ENCODE results near the gene ADSL.
"Not testable (repeated sequence)": the region's sequence is repeated elsewhere in the genome, so short reads cannot be mapped to it uniquely, and the experiment has no call there.

The ADSL gene

DNA sequence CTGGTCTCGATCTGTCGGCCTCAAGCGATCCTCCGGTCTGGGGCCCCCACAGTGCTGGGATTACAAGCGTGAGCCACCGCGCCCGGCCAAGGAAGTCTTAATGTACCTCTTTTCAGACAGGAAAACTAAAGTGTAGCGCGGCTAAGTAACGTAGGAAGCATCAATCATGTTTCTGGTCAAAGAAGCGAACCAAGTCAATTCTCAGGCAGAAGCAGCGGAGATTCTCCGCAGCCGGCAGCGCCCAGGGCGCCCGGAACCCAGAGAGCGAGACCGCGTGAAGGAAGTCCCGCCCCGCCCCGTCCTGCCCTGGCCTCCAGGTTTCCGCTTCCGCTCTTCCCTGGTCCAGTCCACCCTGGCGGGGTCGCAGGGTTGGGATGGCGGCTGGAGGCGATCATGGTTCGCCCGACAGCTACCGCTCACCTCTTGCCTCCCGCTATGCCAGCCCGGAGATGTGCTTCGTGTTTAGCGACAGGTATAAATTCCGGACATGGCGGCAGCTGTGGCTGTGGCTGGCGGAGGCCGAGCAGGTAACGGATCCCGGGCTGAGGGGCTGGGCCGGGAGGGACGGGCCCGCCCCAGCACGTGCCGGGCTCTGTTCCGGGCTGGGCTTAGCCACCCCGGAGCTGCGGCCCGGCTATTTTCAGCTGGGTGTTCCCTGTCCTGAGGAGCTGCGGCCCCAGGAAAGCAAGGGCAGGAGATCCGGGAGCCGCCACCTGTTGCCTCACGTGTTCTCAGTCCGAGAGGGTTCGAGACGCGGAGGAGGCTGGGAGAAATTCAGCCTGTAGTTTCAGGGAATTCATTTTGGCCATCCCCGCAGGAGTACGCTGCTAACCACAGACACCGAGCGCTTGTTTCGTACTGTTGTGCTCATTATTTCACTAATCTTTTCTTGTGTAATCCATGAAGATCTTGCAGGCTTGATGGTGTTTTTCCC is at the start of gene ADSL:
ADSL (plus strand) TSS at position 316 of the 934 bp plus-strand sequence; CDS start at position 375, 59 bp downstream.
- peak; percentile 86 for DNase-seq

DNA sequence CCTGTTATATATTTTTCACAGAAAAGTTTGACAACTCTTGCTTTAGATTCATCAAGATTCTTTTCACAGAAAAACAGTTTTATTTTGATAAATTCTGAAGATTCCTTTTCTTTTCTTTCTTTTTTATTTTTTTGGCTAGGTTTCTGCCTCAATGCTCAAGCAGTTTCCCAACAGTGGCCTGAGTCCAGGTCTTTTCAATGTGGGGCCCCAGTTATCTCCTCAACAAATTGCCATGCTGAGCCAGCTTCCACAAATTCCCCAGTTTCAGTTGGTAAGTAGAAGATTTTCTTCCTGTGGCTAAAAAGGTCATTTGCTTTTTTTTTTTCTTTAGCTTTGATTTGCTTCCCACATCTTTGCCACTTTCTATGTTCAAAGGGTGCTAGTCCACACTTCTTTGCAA is 46.0 kb upstream of the ADSL start:
- no peak for DNase-seq

DNA sequence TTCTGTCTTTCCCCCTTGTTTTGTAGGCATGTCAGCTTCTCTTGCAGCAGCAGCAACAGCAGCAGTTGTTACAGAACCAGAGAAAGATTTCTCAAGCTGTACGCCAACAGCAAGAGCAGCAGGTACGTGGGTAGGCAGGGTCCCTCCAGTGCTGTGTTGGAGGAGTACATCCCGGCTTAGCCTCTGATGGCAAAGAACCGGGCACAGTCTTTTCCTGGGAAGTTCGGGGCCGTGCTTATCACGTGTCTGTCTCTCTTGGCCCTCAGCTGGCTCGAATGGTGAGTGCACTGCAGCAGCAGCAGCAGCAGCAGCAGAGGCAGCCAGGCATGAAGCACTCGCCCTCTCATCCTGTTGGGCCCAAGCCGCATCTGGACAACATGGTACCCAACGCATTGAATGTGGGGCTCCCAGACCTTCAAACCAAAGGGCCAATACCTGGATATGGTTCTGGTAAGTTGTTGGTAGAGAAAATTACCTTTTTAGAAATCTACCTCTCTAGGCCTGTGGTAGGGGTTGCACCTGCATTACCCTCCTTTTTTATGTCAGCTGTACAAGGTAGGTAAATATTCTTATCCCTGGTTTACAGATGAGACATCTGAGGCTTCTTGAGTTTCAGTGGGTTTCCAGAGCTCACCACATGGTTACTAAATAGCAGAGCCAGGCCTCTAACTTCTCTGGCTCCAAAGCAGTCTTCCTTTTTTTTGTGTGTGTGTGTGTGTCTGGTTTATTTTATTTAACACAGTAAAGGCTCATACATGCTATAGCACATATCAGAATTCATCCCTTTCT is 45.2 kb upstream of the ADSL start:
- DNase-seq, result no peak

DNA sequence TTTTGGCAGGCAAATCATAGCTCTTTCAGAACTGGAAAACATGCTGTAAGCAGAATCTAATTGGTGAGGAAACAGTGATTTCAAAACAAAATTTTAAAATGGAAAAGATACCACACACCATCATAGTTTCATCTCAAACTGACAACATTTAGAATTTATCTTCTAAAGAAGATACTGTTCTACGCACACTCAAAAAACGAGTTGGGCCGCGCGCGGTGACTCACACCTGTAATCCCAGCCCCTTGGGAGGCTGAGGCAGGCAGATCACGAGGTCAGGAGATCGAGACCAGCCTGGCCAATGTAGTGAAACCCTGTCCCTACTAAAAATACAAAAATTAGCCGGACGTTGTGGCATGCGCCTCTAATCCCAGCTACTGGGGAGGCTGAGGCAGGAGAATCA is 44.2 kb upstream of the ADSL start:
- DNase-seq, result peak; percentile 33

DNA sequence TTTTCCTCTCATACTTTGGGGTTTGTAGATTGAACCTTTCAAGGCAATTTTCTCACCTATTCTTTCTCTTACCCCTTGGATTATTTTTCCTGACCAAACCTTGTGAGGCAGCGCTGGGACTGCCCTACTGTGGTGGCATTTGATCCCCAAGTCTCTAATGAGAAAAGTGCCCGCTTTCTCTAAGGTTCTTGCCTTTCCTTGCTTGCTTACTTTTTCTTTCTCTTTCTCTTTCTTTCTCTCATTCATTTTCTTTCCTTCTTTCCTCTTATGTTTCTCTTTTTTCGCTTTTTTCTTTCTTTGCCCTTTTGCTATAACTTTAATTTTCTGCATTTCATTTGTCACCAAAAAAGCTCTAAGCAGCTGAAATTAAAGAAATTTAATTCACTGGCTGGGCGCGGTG is 40.7 kb upstream of the ADSL start:
- no peak for DNase-seq

DNA sequence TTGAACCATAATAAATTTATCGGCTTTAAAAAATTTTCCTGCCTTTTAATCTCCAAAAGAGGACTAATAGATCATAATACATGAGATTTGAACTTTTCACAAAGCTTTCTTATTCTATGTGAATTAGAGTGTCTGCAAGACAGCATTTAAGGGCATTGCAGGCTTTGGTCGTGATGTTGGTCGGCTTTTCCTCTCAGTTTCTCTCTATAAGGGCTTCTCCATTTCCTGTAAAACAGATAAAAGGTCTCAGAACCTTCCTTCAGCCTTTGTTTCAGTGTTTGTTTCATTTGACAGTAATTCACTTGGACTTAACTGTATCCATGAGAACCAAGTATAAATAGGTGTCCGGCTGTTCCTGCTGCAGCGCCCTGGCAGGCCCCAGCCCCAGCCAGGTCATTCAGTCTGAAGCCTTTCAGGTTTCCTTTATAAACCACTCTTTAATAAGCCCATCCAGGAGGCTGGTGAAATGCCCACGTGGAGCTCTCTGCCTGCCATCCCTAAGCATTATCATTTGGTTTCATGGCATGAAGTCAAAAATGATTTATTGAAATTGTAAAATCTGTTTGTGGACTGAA is 37.2 kb upstream of the ADSL start:
- no peak for DNase-seq

DNA sequence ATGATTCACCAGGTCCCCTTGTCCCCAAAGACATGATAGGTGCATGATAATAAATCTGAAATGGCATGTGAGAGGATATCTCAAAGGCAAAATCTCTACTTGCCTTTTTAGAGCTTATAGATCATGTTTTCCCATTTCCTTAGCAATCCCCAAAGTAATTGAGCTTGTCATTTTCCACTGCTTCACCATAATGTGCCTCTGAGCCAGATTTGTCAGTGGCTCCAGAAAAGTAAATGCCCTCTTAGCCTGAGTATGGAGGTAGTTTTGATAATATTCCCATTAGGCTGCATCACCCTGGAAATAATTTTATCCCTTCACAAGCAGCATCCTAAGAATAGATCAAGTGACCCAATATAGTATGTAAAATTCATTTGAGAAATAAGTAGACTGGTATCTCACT is 36.7 kb upstream of the ADSL start:
- DNase-seq, result no peak

DNA sequence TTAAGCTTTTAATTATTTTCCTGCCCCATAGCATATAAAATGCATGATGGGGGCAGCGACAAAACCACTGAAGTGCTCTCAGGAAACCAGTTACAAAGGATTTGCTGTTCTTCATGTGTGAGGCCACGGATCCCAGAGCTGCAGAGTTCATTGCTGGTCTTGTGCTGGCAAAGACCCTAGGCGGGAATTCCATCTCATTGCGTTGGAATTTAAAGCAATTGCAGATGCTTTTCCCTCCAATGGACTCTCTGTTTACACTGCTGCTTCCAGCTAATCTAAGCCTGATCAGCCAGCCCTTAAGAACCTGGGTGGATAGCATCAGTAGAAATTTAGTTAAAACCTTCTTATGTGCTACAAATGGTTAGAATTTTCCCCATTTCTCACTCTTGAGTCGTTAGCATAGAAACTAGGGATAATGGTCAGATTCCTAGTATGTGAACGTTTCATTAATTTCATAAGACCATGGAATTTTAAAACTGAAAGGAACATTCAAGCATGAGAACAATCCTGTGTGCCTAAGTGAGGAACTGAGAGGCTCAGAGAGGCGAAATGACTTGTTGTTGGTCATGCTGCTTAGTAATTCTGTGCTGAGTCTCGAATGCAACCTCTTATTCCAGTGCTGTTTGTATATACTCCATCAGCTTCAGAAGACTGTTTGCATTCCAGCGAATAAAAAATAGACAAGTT is 36.1 kb upstream of the ADSL start:
- no peak for DNase-seq

DNA sequence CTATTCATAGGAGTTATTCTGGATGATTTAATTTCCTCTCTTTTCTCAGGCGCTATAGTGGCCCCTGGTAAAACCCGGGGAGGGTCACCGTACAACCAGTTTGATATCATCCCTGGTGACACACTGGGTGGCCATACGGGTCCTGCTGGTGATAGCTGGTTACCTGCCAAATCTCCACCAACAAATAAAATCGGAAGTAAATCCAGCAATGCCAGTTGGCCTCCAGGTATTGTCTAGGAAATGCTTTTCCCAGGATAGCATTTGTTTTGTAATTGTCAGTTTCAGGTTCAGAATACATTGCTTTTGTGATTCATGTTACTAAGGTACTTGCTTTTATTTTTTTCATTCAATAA is 35.6 kb upstream of the ADSL start:
- DNase-seq, result no peak

DNA sequence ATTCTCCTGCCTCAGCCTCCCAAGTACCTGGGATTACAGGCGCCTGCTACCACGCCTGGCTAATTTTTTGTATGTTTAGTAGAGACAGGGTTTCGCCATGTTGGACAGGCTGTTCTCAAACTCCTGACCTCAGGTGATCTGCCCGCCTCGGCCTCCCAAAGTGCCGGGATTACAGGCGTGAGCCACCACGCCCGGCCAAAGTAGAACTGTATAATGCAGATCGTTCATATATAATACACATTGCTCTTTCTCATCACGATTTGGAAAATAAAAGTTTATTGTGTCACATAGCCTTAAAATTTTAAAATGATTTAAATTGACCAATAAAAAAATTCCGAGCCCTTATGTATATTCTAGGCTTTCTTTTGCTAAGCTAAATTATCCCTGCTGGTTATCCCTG is 34.7 kb upstream of the ADSL start:
- DNase-seq, result not testable (repeated sequence)

DNA sequence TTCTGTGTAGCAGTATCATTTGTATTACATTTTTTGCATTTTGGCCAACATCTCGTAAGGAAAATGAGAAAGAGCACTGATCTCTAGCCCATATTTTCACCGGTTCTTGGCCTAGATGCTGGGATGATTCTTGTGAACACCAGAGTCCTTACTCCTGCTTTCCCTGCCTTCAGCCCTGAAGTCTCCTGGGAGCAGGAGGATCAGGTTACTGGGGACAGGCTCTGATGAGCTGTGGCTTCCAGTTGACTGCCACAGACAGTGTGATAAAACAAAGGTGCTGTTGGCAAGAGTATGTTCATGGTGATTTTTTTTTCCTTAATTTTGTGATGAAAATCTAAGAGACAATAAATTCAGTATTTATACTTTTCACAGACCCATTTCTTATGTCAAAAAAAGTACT is 34.2 kb upstream of the ADSL start:
- no peak for DNase-seq

DNA sequence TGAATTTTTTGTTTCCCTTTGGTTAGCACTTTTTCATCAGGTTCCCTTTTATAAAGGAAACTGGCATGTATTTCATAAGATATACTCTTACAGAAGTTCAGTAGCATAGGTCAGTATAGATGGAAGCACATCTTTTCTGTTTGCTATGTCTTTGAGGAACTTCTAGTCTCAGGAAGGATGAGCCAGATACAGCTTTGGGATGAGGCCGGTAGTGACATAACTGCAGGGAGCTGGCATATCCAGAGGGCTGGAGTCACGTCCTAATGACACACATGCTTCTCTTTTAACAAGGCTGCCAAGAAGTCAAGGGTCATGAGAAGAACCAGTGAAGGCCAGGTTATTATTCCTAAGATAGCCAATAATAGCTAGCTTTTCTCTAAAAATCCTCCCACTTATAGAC is 33.3 kb upstream of the ADSL start:
- DNase-seq, result no peak

DNA sequence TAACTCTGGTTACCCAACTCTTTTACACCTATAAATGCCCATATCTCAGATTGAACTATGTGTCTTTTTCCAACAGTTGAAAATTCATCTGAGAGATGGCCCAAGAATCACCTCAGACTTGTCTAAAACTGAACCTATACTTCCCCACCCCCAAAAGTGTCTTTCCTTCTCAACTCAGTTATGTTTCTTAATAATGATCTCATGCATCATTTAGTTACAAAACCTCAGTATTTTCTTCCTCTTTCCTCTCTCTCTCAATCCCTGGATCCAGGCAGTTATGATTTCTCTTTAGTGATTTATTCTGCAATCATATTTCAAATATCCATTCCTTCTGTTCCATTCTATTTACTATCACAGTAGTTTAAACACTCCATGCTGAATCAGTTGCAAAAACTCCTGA is 32.3 kb upstream of the ADSL start:
- no peak for DNase-seq

DNA sequence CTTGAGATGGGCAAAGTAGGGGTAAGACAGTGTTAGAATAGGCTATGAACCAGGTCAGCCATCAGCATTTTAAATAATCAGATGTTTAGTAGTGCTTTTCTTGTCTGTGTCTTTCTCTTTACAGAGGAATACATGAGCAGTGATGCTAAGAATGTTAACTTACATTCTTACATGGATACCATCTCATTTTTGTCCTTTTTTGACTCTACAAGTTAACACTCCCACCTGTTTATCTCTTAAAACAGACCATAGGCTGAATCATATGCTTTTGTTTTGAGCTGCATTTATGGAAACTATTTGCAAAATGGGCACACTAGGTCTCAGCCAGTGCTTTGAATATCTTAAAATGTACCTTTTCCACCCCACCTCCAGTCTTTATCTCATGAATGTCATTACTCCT is 25.6 kb upstream of the ADSL start:
- no peak for DNase-seq

DNA sequence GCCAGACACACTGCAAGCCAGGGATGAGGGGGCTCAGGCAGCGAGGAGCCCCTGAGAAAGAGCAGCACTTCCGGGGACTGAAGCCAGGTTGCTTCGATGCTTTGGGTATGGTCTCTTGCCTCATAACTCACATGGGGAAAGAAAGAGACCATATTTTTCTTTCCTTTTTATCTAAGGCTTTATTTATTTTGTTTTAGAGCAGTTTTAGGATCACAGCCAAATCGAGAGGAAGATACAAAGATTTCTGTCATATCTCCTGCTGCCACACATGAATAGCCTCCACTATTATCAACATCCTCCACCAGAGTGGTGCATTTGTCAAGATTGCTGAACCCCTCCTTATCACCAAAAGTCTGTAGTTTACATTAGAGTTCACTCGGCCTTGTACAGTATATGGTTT is 24.3 kb upstream of the ADSL start:
- DNase-seq, result no peak

DNA sequence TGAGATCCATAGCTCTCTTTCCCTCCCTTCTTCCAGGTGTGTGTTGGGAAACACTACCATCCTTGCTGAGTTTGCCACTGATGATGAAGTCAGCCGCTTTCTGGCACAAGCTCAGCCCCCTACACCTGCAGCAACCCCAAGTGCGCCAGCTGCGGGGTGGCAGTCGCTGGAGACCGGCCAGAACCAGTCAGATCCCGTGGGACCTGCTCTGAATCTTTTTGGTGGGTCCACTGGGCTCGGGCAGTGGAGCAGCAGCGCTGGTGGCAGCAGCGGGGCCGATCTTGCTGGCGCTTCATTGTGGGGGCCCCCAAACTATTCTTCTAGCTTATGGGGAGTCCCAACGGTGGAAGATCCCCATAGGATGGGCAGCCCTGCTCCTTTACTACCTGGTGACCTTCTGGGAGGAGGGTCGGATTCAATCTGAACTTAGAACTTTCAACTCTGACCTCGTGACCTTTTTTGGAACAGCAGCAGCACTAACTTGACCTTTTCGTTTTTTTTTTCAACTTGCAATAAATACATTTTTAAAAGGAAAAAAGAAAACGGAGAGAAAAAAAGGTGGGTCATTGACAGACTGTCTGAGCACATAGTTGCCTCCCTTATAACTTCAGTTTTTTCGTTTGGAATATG is 23.4 kb upstream of the ADSL start:
- no peak for DNase-seq

DNA sequence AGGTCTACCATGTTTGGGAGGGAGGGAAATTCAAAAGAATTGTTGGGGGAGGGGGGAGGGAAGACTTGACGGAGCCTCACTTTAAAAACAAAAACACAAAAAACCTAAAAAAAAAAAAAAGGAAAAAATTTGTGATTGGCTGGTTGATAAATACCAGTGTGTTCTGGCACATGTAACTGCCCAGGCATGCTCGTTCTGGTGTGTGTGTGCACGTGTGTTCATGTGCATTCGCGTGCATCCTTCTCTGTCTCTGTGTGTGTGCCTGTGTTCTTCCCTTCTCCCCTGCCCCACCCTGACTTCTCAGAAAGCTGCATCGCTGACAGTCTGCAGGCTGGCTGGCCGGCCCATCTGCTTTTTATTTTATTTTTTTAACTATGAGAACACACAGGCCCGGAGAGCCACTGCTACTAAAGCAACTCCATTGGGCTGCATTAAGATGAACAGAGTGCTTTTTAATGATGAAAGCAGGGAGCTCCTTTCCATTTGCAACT is 22.6 kb upstream of the ADSL start:
- DNase-seq, result no peak

DNA sequence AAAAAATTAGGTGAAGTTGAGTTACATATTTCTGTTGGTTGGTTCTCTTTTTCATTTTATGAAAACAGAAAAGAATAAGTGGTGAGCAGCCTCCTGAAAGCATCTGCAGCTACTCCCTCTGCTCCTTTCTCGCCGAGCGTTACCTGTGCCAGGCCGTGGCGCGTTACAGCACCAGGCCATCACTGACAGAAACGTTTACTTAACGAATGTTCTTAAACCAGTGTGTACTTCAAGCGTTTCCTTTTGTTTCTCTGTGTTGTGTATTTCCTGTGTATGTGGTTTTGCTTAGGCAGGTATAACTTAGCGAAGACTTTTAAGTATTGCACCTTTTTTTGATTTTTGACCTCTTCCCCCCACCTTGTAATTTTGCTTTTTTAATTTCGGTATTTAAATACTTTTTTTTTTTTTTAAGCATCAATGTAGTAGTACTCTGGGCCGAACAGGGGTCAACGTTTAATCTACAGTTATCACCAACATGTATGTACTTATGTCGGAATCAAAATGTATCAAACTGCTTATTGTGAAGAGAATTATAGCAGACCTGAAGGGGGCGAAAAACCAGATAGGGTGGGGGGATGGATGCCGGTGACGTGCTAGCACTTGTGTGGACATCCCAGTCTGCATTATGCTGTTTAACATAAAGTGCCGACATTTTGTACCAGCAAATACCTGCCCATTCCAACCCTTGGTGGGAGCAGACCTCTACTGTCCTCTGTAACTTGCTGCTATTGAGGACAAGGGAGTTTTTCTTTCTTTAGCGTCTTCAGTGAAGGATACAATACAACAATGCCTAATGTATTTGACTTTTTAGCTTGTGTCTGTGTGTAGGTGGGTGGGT is 21.6 kb upstream of the ADSL start:
- peak; percentile 32 for DNase-seq

DNA sequence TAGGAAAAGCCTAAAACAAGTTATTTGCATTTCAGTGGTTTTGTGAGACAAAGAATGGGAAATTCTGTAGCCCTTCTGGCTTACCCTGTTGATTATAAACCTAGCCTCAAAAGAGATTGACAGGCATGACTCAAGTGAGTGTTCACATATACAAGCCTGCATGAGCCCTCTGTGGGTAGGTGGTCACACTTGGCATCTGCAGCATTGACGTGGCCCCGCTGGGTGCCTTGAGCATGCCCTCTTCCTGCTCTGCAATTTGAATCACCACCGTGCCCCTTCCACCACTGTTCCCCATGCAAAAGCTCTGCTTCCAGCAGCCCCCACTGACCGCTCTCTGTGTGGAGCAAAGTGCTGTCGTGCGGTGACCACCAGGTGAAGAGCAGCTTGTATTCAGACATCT is 21.0 kb upstream of the ADSL start:
- peak; percentile 76 for DNase-seq

DNA sequence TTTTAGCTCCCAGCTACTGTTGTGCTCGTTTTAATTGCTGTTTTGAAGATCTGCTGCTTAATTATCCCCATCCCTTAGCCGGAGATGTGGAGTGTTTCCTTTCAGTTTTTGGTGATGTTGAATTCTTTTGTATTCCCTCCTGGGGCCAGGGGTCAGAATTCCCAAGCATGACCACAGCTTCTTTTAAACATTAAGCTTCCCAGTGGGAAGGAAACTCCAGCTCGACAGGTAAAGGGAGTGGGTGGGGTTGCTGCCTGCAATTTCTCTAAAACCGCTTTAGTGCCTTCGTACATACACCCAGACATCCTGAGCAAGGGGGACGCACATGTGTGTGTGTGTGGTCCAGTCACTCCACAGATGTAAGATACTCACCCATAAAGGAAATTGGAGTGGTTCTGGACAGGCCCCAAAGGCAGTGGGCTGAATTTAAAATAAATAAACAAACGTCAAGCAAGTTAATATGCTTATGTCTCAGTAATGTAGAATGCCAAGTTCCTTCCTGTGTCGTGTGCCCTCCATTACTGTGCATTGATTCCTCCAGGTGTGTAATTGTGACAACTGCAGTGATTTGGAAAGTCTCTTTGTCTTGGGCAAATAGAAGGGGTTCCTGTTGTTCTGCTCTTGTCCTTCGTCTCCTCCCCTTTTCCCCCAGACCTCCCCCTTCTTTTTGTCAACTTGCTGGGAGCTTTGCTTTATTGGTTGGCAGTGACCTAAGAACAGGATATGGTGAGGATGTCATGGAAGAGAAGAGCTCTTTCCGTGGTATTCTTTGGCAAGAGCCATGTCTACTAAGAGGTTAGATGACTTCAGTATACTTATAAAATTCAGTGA is 19.2 kb upstream of the ADSL start:
- no peak for DNase-seq

Data from stimulated activated CD4-positive, alpha-beta T cell treated with anti-CD3 and anti-CD28 coated beads, Interleukin-1b, Interleukin-23, amount 100 ng/mL, for 48 hours (primary cell).